IMR-90 (cell line): Measurements from ENCODE around the gene NELFCD. TPM values are rescaled to one million over a fixed set of nuclear protein-coding genes. Genes with fewer than 3 reads are reported as not detected.

Experiments
- ATAC-seq: fragments of 200-7000 bp; cut with Tn5 transposase; 2 replicates; pipeline ENCODE4 v1.9.1; 2020; ENCODE audit warnings: low read depth, mild to moderate bottlenecking, moderate library complexity
- BruUV-seq: library from RNA; stranded (reverse); fragments of 400-500 nt; replicated peaks from 2 replicates; lab custom pipeline; 2021; lab: Mats Ljungman, UMichigan
- CTCF ChIA-PET: fragments of 300-600 bp; formaldehyde crosslinking; extraction: SDS; loops from one replicate; lab custom pipeline; 2021; ENCODE audit warnings: antibody characterized with exemption; lab: Yijun Ruan, JAX
- POLR2A ChIA-PET: fragments of 300-600 bp; sonication (Branson Sonifier 250); formaldehyde crosslinking; loops from one replicate; lab custom pipeline; 2022; ENCODE audit warnings: antibody characterized with exemption; ENCODE audit not compliant: unreplicated experiment; lab: Charles Lee
- DNase-seq: peaks from one replicate; pipeline ENCODE4 v3.0.0; 2013
- H2AFZ ChIP-seq: replicated peaks from 2 replicates; pipeline ENCODE3; 2013; ENCODE audit warnings: low read length, mild to moderate bottlenecking; ENCODE audit not compliant: poor library complexity
- H2AK5ac ChIP-seq: 2 replicates; pipeline ENCODE4 v1.6.1; 2013; ENCODE audit warnings: low read depth, low read length, inconsistent platforms
- H2AK9ac ChIP-seq: replicated peaks from 2 replicates; pipeline ENCODE3; 2013; ENCODE audit warnings: mild to moderate bottlenecking, low read depth, low read length, moderate library complexity; ENCODE audit not compliant: poor library complexity
- H2BK120ac ChIP-seq: 2 replicates; pipeline ENCODE4 v1.6.1; 2013; ENCODE audit warnings: low read depth, low read length, inconsistent platforms
- H2BK15ac ChIP-seq: 3 replicates; pipeline ENCODE4 v1.6.1; 2013; ENCODE audit warnings: low read depth, low read length, inconsistent platforms
- H2BK20ac ChIP-seq: 2 replicates; pipeline ENCODE4 v1.6.1; 2013; ENCODE audit warnings: low read depth, mild to moderate bottlenecking, inconsistent platforms, low read length, moderate library complexity
- H2BK5ac ChIP-seq: 2 replicates; pipeline ENCODE4 v1.6.1; 2013; ENCODE audit warnings: mild to moderate bottlenecking, low read depth, low read length, inconsistent platforms; ENCODE audit not compliant: poor library complexity, severe bottlenecking
- H3K14ac ChIP-seq: replicated peaks from 2 replicates; pipeline ENCODE4 v1.6.1; 2013; ENCODE audit warnings: low read depth, low read length, inconsistent platforms
- H3K18ac ChIP-seq: 2 replicates; pipeline ENCODE4 v1.6.1; 2013; ENCODE audit warnings: low read depth, low read length, control low read depth
- H3K23ac ChIP-seq: 2 replicates; pipeline ENCODE4 v1.6.1; 2013; ENCODE audit warnings: low read depth, low read length, inconsistent platforms
- H3K27ac ChIP-seq: 2 replicates; pipeline ENCODE4 v1.5.1; 2013; ENCODE audit warnings: mild to moderate bottlenecking, control low read depth, low read length; ENCODE audit not compliant: insufficient read depth
- H3K27me3 ChIP-seq: 2 replicates; pipeline ENCODE4 v1.6.1; 2013; ENCODE audit warnings: low read length; ENCODE audit not compliant: control insufficient read depth, insufficient read depth
- H3K36me3 ChIP-seq: 2 replicates; pipeline ENCODE4 v1.6.1; 2013; ENCODE audit warnings: low read length, mixed read lengths; ENCODE audit not compliant: control insufficient read depth, insufficient read depth
- H3K4ac ChIP-seq: 2 replicates; pipeline ENCODE4 v1.6.1; 2013; ENCODE audit warnings: low read depth, low read length, inconsistent platforms
- H3K4me1 ChIP-seq: 2 replicates; pipeline ENCODE4 v1.6.1; 2013; ENCODE audit warnings: low read length, mixed read lengths; ENCODE audit not compliant: control insufficient read depth, insufficient read depth
- H3K4me2 ChIP-seq: 2 replicates; pipeline ENCODE4 v1.6.1; 2013; ENCODE audit warnings: low read depth, mild to moderate bottlenecking, control low read depth, low read length, moderate library complexity
- H3K4me3 ChIP-seq: 2 replicates; pipeline ENCODE4 v1.5.1; 2013; ENCODE audit warnings: low read depth, mild to moderate bottlenecking, control low read depth, low read length, moderate library complexity; ENCODE audit not compliant: insufficient read depth
- H3K56ac ChIP-seq: 2 replicates; pipeline ENCODE4 v1.6.1; 2013; ENCODE audit warnings: low read length, inconsistent platforms; ENCODE audit not compliant: insufficient read depth; ENCODE audit errors: extremely low read depth
- H3K79me1 ChIP-seq, 2 experiments: 2 replicates each; pipeline ENCODE4 v1.6.1; 2013; ENCODE audit warnings: low read length in 2 of 2, inconsistent platforms in 1 of 2, low read depth in 1 of 2
- H3K9ac ChIP-seq: 2 replicates; pipeline ENCODE4 v1.6.1; 2013; ENCODE audit warnings: low read depth, low read length, control low read depth
- H3K9me1 ChIP-seq: 2 replicates; pipeline ENCODE4 v1.6.1; 2013; ENCODE audit warnings: low read length, inconsistent platforms; ENCODE audit not compliant: insufficient read depth
- H3K9me3 ChIP-seq: 2 replicates; pipeline ENCODE4 v1.6.1; 2013; ENCODE audit warnings: low read length; ENCODE audit not compliant: control insufficient read depth, insufficient read depth
- H4K20me1 ChIP-seq: 2 replicates; pipeline ENCODE4 v1.6.1; 2013; ENCODE audit warnings: low read length, inconsistent platforms; ENCODE audit not compliant: insufficient read depth
- H4K5ac ChIP-seq: 2 replicates; pipeline ENCODE4 v1.6.1; 2013; ENCODE audit warnings: mild to moderate bottlenecking, low read depth, low read length, control low read depth
- H4K8ac ChIP-seq, 2 experiments: 2 replicates each; pipeline ENCODE4 v1.6.1; 2013; ENCODE audit warnings: low read depth in 2 of 2, low read length in 2 of 2, control low read depth in 1 of 2, inconsistent platforms in 1 of 2
- H4K91ac ChIP-seq: 2 replicates; pipeline ENCODE4 v1.6.1; 2013; ENCODE audit warnings: low read depth, low read length, inconsistent platforms; ENCODE audit not compliant: insufficient read depth
- BHLHE40 ChIP-seq: fragments of 150-350 bp; IDR thresholded peaks from 2 replicates; pipeline ENCODE4 v1.6.1; 2016; ENCODE audit warnings: mild to moderate bottlenecking, low read depth, low read length
- CEBPB ChIP-seq: IDR thresholded peaks from 2 replicates; pipeline ENCODE4 v1.6.1; 2012; ENCODE audit warnings: low read depth, low read length, improper control_type of control experiment
- CHD1 ChIP-seq: IDR thresholded peaks from 2 replicates; pipeline ENCODE4 v1.6.1; 2012; ENCODE audit warnings: low read depth, low read length, improper control_type of control experiment
- CTCF ChIP-seq: conservative IDR thresholded peaks from 2 replicates; pipeline ENCODE4 v1.5.1; 2012; ENCODE audit warnings: mild to moderate bottlenecking, low read depth, low read length, improper control_type of control experiment
- MAFK ChIP-seq: IDR thresholded peaks from 2 replicates; pipeline ENCODE4 v1.6.1; 2012; ENCODE audit warnings: low read depth, low read length, improper control_type of control experiment
- MAZ ChIP-seq: IDR thresholded peaks from 2 replicates; pipeline ENCODE4 v1.6.1; 2012; ENCODE audit warnings: low read depth, mild to moderate bottlenecking, low read length, improper control_type of control experiment, moderate library complexity, borderline replicate concordance
- RAD21 ChIP-seq: IDR thresholded peaks from 2 replicates; pipeline ENCODE4 v1.6.1; 2012; ENCODE audit warnings: low read length, improper control_type of control experiment
- RFX5 ChIP-seq: IDR thresholded peaks from 2 replicates; pipeline ENCODE4 v1.8.0; 2012; ENCODE audit warnings: low read depth, mild to moderate bottlenecking, low read length, moderate library complexity
- SMC3 ChIP-seq: fragments of 150-350 bp; IDR thresholded peaks from 2 replicates; pipeline ENCODE4 v1.6.1; 2016; ENCODE audit warnings: low read depth, mild to moderate bottlenecking, antibody characterized with exemption, low read length, moderate library complexity
- WGBS, 2 experiments: methylation state at CpG; one replicate each; pipeline versions ENCODE4 v1.1.5 to v1.1.7; 2013; ENCODE audit warnings: missing lambda C conversion rate in 2 of 2; ENCODE audit not compliant: insufficient read length in 1 of 2; ENCODE audit errors: extremely low coverage in 2 of 2; 5-methylcytosine and 5-hydroxymethylcytosine counted together
- dilution Hi-C: fragments of 300-500 bp; cut with HindIII; formaldehyde crosslinking; loops from one replicate; pipeline ENCODE4 v1.14.3; 2018; ENCODE audit warnings: low sequenced_read_pairs; ENCODE audit not compliant: unreplicated experiment
- in situ Hi-C: fragments of 300-500 bp; cut with MboI; formaldehyde crosslinking; loops from 3 replicates; pipeline ENCODE4 v1.14.3; 2019; ENCODE audit warnings: low sequenced_read_pairs, inconsistent platforms, mixed read lengths
- intact Hi-C: fragments of 100-400 bp; cut with micrococcal nuclease; formaldehyde crosslinking; loops from 2 replicates; pipeline ENCODE4 v1.10.0; 2022
- polyA plus RNA-seq, 3 experiments: library from polyadenylated mRNA; depleted of rRNA; stranded (reverse); fragments of >200 nt; gene quantifications; 2 replicates each; pipeline ENCODE4 v1.2.3, GENCODE V29; 2012; ENCODE audit warnings: low replicate concordance in 1 of 3
- total RNA-seq: library from RNA; depleted of rRNA; stranded (reverse); fragments of >200 nt; gene quantifications from 2 replicates; pipeline ENCODE4 v1.2.3, GENCODE V29; 2012

Gene NELFCD
- total and polyA plus RNA-seq, 2 of the 4 experiments (the other 2 are of a cell fraction): 88.9 to 94.1 TPM

GRCh38 chr20:59044295-59044694 is 63.2 kb downstream of the NELFCD start:
- Histone ChIP-seq H3K27me3 (peaks cover under 1% of the 10 kb centered on the region; the same call in 1 of the 2 replicates), H2BK20ac (no peak overlapping the region), H3K4me2 (no peak overlapping the region), H4K91ac (no peak overlapping the region), H2AFZ (no peak overlapping the region), H3K27ac (no peak overlapping the region), H2AK9ac (no peak overlapping the region), H4K20me1 (0 out of 2 replicates have a peak, but pooled peaks cover 5% of the 10 kb centered on the region), H3K36me3 (no peaks in the 10 kb centered on the region; the same call in 1 of the 2 replicates), H3K9me3 (no peaks in the 10 kb centered on the region), H3K18ac (no peak overlapping the region), H2BK5ac (no peak overlapping the region), H3K4ac (no peak overlapping the region), H4K5ac (no peak overlapping the region), H3K9ac (no peak overlapping the region), H3K14ac (no peak overlapping the region), H3K9me1 (0 out of 2 replicates have a peak, but pooled peaks cover 11% of the 10 kb centered on the region), H3K4me1 (peaks cover 8% of the 10 kb centered on the region), H3K23ac (no peak overlapping the region), H2BK15ac (no peak overlapping the region), H3K4me3 (no peak overlapping the region), H2BK120ac (no peak overlapping the region), H3K79me1 (peaks cover 18 to 33% of the 10 kb centered on the region in 2 experiments), H4K8ac (no peak overlapping the region), H3K56ac (no peak overlapping the region), H2AK5ac (no peak overlapping the region)
- BruUV-seq: no TSS peak
- in situ Hi-C loops: loop anchor here (25.0 kb wide), 3 partner anchors 807 to 1657 kb away; partner anchors contain the start of genes ANKRD60 and RBM38
- TF ChIP-seq RFX5 (no peak), BHLHE40 (no peak), CEBPB (no peak), RAD21 (no peak), CHD1 (no peak), SMC3 (no peak), MAZ (no peak), CTCF (no peak), MAFK (no peak)
- ATAC-seq: no peak
- ChIA-PET POLR2A (no interaction called here), CTCF (interaction anchor here (0.7 to 1.7 kb wide), 2 partner anchors 13 to 216 kb away, joined by 3 to 5 read pairs; partner anchors contain the start of gene ATP5F1E)
- intact Hi-C loops: loop anchor here (10.0 kb wide), 1 partner anchor 809 kb away; no protein-coding TSS in a partner anchor
- WGBS, 2 experiments: no CpG with 5 or more reads among the region's 3 CpGs
- no peak for DNase-seq
- dilution Hi-C loops: no loop called here
